ENCODE results near the gene NHEJ1. TPM values are rescaled to one million over a fixed set of nuclear protein-coding genes. Genes with fewer than 3 reads are reported as not detected.

NHEJ1 gene
- total and polyA plus RNA-seq, 2 of the 13 experiments (the other 11 are each of a cell fraction or from before 2014, with no cell fraction given) = 30.0 to 30.7 TPM

DNA sequence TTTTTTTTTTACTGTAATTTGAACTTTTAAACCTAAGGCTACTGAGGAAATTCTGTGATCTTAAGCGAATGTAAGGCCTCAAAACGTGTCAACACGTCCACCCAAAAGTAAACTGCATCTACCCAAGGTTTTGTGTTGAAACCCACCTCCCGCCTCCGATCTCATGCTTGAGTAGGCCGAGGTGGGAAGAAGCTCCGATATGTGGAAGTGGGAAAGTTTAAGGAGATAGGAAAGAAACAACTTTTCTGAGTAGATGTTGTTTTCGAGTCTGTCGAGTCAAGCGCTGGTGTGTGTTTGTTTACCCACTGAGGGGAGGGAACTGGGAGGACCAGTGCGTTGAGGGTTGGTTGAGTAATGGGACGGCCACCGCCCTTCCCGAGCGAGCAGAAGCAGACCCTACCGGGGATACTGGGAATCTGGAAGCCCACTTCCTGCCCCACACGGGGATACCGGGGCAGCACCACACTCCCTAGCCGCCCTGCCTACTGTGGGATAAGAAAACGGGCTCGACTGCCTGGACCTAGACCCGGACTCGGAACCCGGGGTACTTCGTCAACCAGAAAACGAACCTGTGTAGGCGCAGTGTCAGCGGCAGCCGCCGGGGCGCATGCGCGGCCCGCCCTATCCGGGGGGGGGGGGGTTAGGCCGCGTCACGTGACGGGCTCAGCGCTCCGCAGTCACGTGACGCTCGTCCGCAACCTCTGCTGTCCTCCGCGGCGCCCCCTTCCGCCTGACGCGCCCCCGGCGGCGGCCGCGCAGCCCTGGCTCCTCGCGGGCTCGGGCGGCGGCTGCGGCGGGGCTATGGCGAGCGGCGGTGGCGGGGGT lies 17.1 kb upstream of the NHEJ1 start, which contains the start of gene RETREG2 (continued):
- TF ChIP-seq REST (IDR thresholded peaks at IDR 0.05; ENCODE audit: borderline replicate concordance in 1 of 2, low read depth in 1 of 2, low read length in 2 of 2) (peak in 1 of 2 experiments; percentile 53; a peak in 1 of 4 replicates), ZMYM3 (CRISPR knock-in tag; IDR thresholded peaks at IDR 0.05) (no peak), SYNCRIP (IDR thresholded peaks at IDR 0.05; ENCODE audit: insufficient read depth, low read depth, low read length) (no peak), CAMTA2 (CRISPR knock-in tag; IDR thresholded peaks at IDR 0.05; ENCODE audit: borderline replicate concordance) (peak; percentile 56), KLF6 (CRISPR knock-in tag; IDR thresholded peaks at IDR 0.05) (peak; percentile 74; the same call in 1 of the 2 replicates), FOXJ3 (CRISPR knock-in tag; IDR thresholded peaks at IDR 0.05; ENCODE audit: borderline replicate concordance) (peak; percentile 63; the same call in 1 of the 2 replicates), SOX5 (CRISPR knock-in tag; IDR thresholded peaks at IDR 0.05; ENCODE audit: borderline replicate concordance) (peak; percentile 46; the same call in 1 of the 2 replicates), ZNF326 (CRISPR knock-in tag; IDR thresholded peaks at IDR 0.05; ENCODE audit: borderline replicate concordance) (no peak), NKX3-1 (CRISPR knock-in tag; IDR thresholded peaks at IDR 0.05) (0 out of 2 replicates have a peak, but pooled peaks have one; percentile 17), AHDC1 (CRISPR knock-in tag; IDR thresholded peaks at IDR 0.05; ENCODE audit: borderline replicate concordance) (peak; percentile 27; the same call in 1 of the 2 replicates), ZNF839 (CRISPR knock-in tag; IDR thresholded peaks at IDR 0.05; ENCODE audit: borderline replicate concordance) (no peak; the same call in 1 of the 2 replicates), ZNF570 (CRISPR knock-in tag; IDR thresholded peaks at IDR 0.05; ENCODE audit: borderline replicate concordance) (peak; percentile 88; the same call in 1 of the 2 replicates), HNF4A (CRISPR knock-in tag; IDR thresholded peaks at IDR 0.05) (no peak), SMAD9 (CRISPR knock-in tag; IDR thresholded peaks at IDR 0.05) (no peak; the same call in 1 of the 2 replicates), UBTF (CRISPR knock-in tag; IDR thresholded peaks at IDR 0.05) (peak; percentile 82), SRSF1 (optimal IDR thresholded peaks at IDR 0.05; ENCODE audit: low read depth, low read length) (peak; percentile 80)

All from HepG2 (cell line).